Mesothelial cell of epicardium (in vitro differentiated cells): Measurements from ENCODE around the gene GOLGA6L6. TPM values are rescaled to one million over a fixed set of nuclear protein-coding genes. Genes with fewer than 3 reads are reported as not detected.
"Not testable (repeated sequence)": the region's sequence is repeated elsewhere in the genome, so short reads cannot be mapped to it uniquely, and the experiment has no call there.

Experiments
- DNase-seq, 2 experiments: peaks; one replicate each; pipeline ENCODE4 v3.0.0; 2021; ENCODE audit warnings: low spot score in 2 of 2; ENCODE audit not compliant: unreplicated experiment in 2 of 2
- H3K27ac Mint-ChIP-seq: 2 replicates; pipeline ENCODE4 v1.8.0; 2021; ENCODE audit warnings: mixed read lengths
- H3K27me3 Mint-ChIP-seq: 2 replicates; pipeline ENCODE4 v1.8.0; 2021; ENCODE audit warnings: low read depth, mixed read lengths
- H3K36me3 Mint-ChIP-seq: 2 replicates; pipeline ENCODE4 v1.8.0; 2021; ENCODE audit warnings: mixed read lengths
- H3K4me1 Mint-ChIP-seq: 2 replicates; pipeline ENCODE4 v1.8.0; 2021; ENCODE audit warnings: mixed read lengths
- H3K4me3 Mint-ChIP-seq: 2 replicates; pipeline ENCODE4 v1.8.0; 2021; ENCODE audit warnings: mild to moderate bottlenecking, moderate library complexity, mixed read lengths
- H3K9me3 Mint-ChIP-seq: 2 replicates; pipeline ENCODE4 v1.8.0; 2021; ENCODE audit warnings: mixed read lengths
- total RNA-seq: library from RNA; stranded (reverse); gene quantifications from 3 replicates; pipeline ENCODE4 v1.2.1, GENCODE V29; 2021

GOLGA6L6 gene
- total RNA-seq, 1 donor from 2014 or later = not detected

DNA sequence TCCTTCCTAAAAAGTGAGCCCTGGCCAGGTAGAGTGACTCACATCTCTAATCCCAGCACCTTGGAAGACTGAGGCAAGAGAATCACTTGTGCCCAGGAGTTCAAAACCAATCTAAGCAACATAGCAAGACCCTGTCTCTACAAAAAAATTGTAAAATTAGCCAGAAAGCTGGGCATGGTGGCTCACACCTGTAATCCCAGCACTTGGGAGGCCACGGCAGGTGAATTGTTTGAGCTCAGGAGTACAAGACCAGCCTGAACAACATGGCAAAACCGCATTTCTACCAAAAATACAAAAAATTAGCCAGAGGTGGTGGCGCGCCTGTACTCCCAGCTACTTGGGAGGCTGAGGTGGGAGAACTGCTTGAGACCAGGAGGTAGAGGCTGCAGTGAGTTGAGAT is 49.0 kb downstream of the GOLGA6L6 start:
- H3K9me3 Mint-ChIP-seq, H3K4me1 Mint-ChIP-seq, H3K36me3 Mint-ChIP-seq, DNase-seq, H3K27ac Mint-ChIP-seq, H3K4me3 Mint-ChIP-seq, H3K27me3 Mint-ChIP-seq: not testable (repeated sequence)

DNA sequence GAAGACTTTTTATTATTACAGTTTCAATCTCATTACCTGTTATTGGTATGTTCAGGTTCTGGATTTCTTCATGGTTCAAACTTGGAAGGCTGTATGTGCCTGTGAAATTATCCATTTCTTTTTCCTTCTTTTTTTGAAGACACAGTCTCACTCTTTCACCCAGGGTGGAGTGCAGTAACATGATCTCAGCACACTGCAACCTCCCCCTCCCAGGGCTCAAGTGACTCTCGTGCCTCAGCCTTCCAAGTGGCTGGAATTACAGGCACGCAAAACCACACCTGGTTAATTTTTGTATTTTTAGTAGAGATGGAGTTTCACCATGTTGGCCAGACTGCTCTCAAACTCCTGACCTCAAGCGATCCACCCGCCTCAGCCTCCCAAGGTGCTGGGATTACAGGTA is 52.3 kb downstream of the GOLGA6L6 start:
- not testable (repeated sequence) for H3K4me1 Mint-ChIP-seq, H3K27ac Mint-ChIP-seq, H3K36me3 Mint-ChIP-seq, H3K4me3 Mint-ChIP-seq, H3K9me3 Mint-ChIP-seq, H3K27me3 Mint-ChIP-seq, DNase-seq
